Nephron progenitor cell (in vitro differentiated cells): Measurements from ENCODE around the gene PRR14L.

Experiments used
- DNase-seq: peaks from one replicate; pipeline ENCODE4 v3.0.0; 2021
- H3K27ac Mint-ChIP-seq: 2 replicates; pipeline ENCODE4 v1.8.0; 2021; ENCODE audit warnings: mild to moderate bottlenecking, moderate library complexity, mixed read lengths
- H3K27me3 Mint-ChIP-seq: 2 replicates; pipeline ENCODE4 v1.8.0; 2021; ENCODE audit warnings: mild to moderate bottlenecking, low read depth, mixed read lengths; ENCODE audit not compliant: poor library complexity
- H3K36me3 Mint-ChIP-seq: 2 replicates; pipeline ENCODE4 v1.8.0; 2021; ENCODE audit warnings: low read depth, mixed read lengths
- H3K4me1 Mint-ChIP-seq: 2 replicates; pipeline ENCODE4 v1.8.0; 2021; ENCODE audit warnings: mixed read lengths
- H3K4me3 Mint-ChIP-seq: 2 replicates; pipeline ENCODE4 v1.8.0; 2021; ENCODE audit warnings: mild to moderate bottlenecking, moderate library complexity, mixed read lengths
- H3K9me3 Mint-ChIP-seq: 2 replicates; pipeline ENCODE4 v1.8.0; 2021; ENCODE audit warnings: mild to moderate bottlenecking, moderate library complexity, mixed read lengths
- TF ChIP-seq, protein P1 (sequence below): fragments of 200-600 bp; sonication (generic); IDR thresholded peaks from 2 replicates; pipeline ENCODE4 v1.5.0; 2021; ENCODE audit warnings: antibody characterized with exemption

Gene PRR14L

DNA sequence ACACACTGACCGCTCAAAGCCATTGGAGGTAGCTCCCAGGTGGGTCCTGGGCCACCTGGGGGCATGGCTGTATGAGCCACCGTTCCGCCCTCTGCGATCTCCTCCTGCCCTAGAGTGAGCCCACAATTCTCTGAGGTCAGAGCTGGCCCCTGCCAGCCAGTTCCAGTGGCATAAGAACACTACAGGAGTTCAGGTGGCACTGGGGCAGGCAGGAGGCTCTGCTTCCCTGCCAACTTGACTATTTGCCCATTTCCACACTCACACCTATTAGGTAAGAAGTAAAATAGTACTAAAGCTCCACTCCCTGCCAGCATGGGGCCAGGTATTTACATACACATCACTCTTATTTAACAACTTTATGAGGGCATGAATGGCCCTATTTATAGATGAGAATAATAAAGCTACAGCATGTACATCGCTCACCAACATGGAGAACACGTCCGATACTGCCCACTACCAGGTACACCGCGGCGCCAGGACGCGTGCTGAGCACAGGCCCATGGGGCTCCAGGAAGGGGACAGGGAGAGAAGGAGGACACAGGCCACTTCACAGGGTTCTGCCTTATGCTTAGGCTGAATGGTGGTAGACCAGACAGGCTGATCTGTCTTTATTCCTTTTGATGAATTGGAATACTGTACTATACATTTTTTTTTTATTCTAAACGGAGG is 114.2 kb downstream of the PRR14L start:
- Mint-ChIP-seq H3K36me3 (peaks cover 4% of the 10 kb centered on the region), H3K9me3 (no peaks in the 10 kb centered on the region), H3K4me1 (peaks cover 51% of the 10 kb centered on the region), H3K27me3 (peaks cover 3% of the 10 kb centered on the region), H3K27ac (peak overlapping the region; percentile 77), H3K4me3 (no peak overlapping the region)
- TF ChIP-seq, protein P1, sequence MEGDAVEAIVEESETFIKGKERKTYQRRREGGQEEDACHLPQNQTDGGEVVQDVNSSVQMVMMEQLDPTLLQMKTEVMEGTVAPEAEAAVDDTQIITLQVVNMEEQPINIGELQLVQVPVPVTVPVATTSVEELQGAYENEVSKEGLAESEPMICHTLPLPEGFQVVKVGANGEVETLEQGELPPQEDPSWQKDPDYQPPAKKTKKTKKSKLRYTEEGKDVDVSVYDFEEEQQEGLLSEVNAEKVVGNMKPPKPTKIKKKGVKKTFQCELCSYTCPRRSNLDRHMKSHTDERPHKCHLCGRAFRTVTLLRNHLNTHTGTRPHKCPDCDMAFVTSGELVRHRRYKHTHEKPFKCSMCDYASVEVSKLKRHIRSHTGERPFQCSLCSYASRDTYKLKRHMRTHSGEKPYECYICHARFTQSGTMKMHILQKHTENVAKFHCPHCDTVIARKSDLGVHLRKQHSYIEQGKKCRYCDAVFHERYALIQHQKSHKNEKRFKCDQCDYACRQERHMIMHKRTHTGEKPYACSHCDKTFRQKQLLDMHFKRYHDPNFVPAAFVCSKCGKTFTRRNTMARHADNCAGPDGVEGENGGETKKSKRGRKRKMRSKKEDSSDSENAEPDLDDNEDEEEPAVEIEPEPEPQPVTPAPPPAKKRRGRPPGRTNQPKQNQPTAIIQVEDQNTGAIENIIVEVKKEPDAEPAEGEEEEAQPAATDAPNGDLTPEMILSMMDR: no peak
- no peak for DNase-seq

DNA sequence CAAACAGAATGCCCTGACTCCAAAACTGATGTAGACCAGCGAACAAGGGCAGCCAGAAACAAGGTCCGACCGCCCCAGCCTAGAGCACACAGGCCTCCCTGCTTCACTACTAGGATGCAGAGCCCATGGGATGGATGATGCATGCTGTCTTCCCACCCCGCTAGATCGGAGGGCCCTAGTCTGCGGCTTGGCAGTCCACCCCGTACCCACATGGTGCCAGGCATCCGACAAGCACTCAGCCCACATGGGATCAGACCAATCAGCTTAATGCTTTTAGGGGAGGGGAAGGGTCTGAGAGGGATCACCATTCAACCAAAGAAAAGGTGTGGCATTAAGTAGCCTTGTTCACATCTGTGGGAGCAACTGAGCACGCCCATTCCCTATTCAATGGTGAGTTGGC is 118.5 kb downstream of the PRR14L start:
- Mint-ChIP-seq H3K9me3 (no peaks in the 10 kb centered on the region), H3K27ac (no peak overlapping the region), H3K27me3 (no peaks in the 10 kb centered on the region), H3K36me3 (peaks cover 4% of the 10 kb centered on the region), H3K4me3 (peak overlapping the region; percentile 86), H3K4me1 (peaks cover 48% of the 10 kb centered on the region)
- no peak for DNase-seq
- TF ChIP-seq, protein P1: no peak
